K562 (cell line): ENCODE measurements around the gene TTLL4. TPM values are rescaled to one million over a fixed set of nuclear protein-coding genes. Genes with fewer than 3 reads are reported as not detected.

Experiments used
- ATF7 ChIP-seq: fragments of 450-650 bp; IDR thresholded peaks from 2 replicates; pipeline ENCODE4 v1.7.1; 2014; ENCODE audit warnings: mild to moderate bottlenecking, moderate library complexity
- C11orf30 ChIP-seq: fragments of 450-650 bp; IDR thresholded peaks from 2 replicates; pipeline ENCODE4 v1.6.1; 2016; ENCODE audit warnings: low read depth, mild to moderate bottlenecking
- CBX8 ChIP-seq: fragments of 200-600 bp; sonication (generic); IDR thresholded peaks from 2 replicates; pipeline ENCODE4 v1.6.1; 2012; ENCODE audit warnings: borderline replicate concordance, mixed run types, low read depth, mild to moderate bottlenecking, moderate library complexity, mixed read lengths, low read length, control low read depth, inconsistent platforms; ENCODE audit not compliant: poor library complexity, severe bottlenecking; ENCODE audit errors: extremely low read depth
- ETV5 ChIP-seq: sonication (generic); formaldehyde crosslinking; IDR thresholded peaks from 2 replicates; pipeline ENCODE4 v1.4.0; 2020; ENCODE audit warnings: low read depth, mild to moderate bottlenecking, missing genetic modification reagents
- KLF10 ChIP-seq: fragments of 250-450 bp; sonication (Bioruptor Pico); IDR thresholded peaks from 2 replicates; pipeline ENCODE4 v1.6.1; 2021; ENCODE audit warnings: matching md5 sums
- MBD2 ChIP-seq: sonication (generic); IDR thresholded peaks from 2 replicates; pipeline ENCODE4 v1.6.1; 2016; ENCODE audit warnings: low read depth, borderline replicate concordance
- MIER1 ChIP-seq: fragments of 450-650 bp; IDR thresholded peaks from 2 replicates; pipeline ENCODE4 v1.6.1; 2016; ENCODE audit warnings: antibody characterized with exemption, mild to moderate bottlenecking, low read depth
- NFRKB ChIP-seq: fragments of 450-650 bp; IDR thresholded peaks from 2 replicates; pipeline ENCODE4 v1.6.1; 2016; ENCODE audit warnings: low read depth
- NR2C1 ChIP-seq, 2 experiments: fragments of 450-650 bp; IDR thresholded peaks; 2 replicates each; pipeline ENCODE4 v1.6.1; 2017; ENCODE audit warnings: mild to moderate bottlenecking in 2 of 2, antibody characterized with exemption in 1 of 2, inconsistent platforms in 1 of 2, missing compliant biosample characterization in 1 of 2, missing genetic modification characterization in 1 of 2
- PHF8 ChIP-seq: fragments of 200-600 bp; sonication (generic); IDR thresholded peaks from 2 replicates; pipeline ENCODE4 v1.6.1; 2012; ENCODE audit warnings: mixed run types, mild to moderate bottlenecking, inconsistent platforms, low read length, moderate library complexity, borderline replicate concordance
- POLR2A ChIP-seq: fragments of 450-650 bp; conservative IDR thresholded peaks from 2 replicates; pipeline ENCODE4 v1.6.1; 2016
- POLR2AphosphoS5 ChIP-seq: IDR thresholded peaks from 2 replicates; pipeline ENCODE4 v1.6.1; 2011; ENCODE audit warnings: mild to moderate bottlenecking, low read depth, low read length, moderate library complexity; ENCODE audit not compliant: control insufficient read depth, insufficient read depth
- POLR2G ChIP-seq: fragments of 200-400 bp; formaldehyde crosslinking; IDR thresholded peaks from 2 replicates; pipeline ENCODE4 v1.6.1; 2017; ENCODE audit warnings: low read depth, mild to moderate bottlenecking, antibody characterized with exemption, low read length, moderate library complexity
- RBFOX2 ChIP-seq: fragments of 200-400 bp; formaldehyde crosslinking; IDR thresholded peaks from 2 replicates; pipeline ENCODE4 v1.6.1; 2017; ENCODE audit warnings: low read depth, mild to moderate bottlenecking, low read length, moderate library complexity
- SNRNP70 ChIP-seq: fragments of 200-400 bp; formaldehyde crosslinking; optimal IDR thresholded peaks from 2 replicates; pipeline ENCODE3; 2017; ENCODE audit warnings: low read depth, low read length
- TBP ChIP-seq: optimal IDR thresholded peaks from 2 replicates; pipeline ENCODE3; 2011; ENCODE audit warnings: low read depth, low read length, improper control_type of control experiment
- XRCC5 ChIP-seq: fragments of 200-400 bp; formaldehyde crosslinking; IDR thresholded peaks from 2 replicates; pipeline ENCODE4 v1.6.1; 2017; ENCODE audit warnings: low read depth, mild to moderate bottlenecking, low read length
- polyA plus RNA-seq, 8 experiments: library from polyadenylated mRNA; depleted of rRNA in 4 of 8; stranded (reverse) in 5 of 8; unstranded in 3 of 8; fragments of >200 nt; fragmentation: Nextera tagmentation in 2 of 8; fragmentation: Illumina TruSeq in 1 of 8; extraction: Ambion mirVana in 2 of 8; extraction: Trizol in 1 of 8; gene quantifications; 2 replicates each; pipeline versions ENCODE4 v1.2.1 to v1.2.3, GENCODE V29; 2011 to 2014; ENCODE audit warnings: inconsistent platforms in 1 of 8, missing spikeins in 1 of 8
- total RNA-seq, 7 experiments: library from RNA; depleted of rRNA in 6 of 7; stranded (reverse); fragments of >200 nt in 6 of 7; fragmentation: Illumina TruSeq in 2 of 7; extraction: Trizol in 2 of 7; gene quantifications; 2 replicates each; pipeline versions ENCODE4 v1.2.1 to v1.2.3, GENCODE V29; 2011 to 2021; ENCODE audit warnings: low replicate concordance in 1 of 7
- TF ChIP-seq, protein P1 (sequence below): fragments of 450-650 bp; IDR thresholded peaks from 2 replicates; pipeline ENCODE4 v1.6.1; 2016; ENCODE audit warnings: borderline replicate concordance
- TF ChIP-seq, protein P2 (sequence below), 3 experiments: fragments of 200-800 bp in 1 of 3; fragments of 250-450 bp in 1 of 3; fragments of 450-650 bp in 1 of 3; sonication (Bioruptor Pico) in 1 of 3; sonication (Bioruptor generic) in 1 of 3; formaldehyde crosslinking in 1 of 3; IDR thresholded peaks; 2 replicates each; pipeline versions ENCODE4 v1.6.1 to v1.8.0; 2016 to 2022; ENCODE audit warnings: mild to moderate bottlenecking in 2 of 3, missing genetic modification characterization in 2 of 3, missing compliant biosample characterization in 1 of 3, moderate library complexity in 1 of 3
- TF ChIP-seq, protein P3 (sequence below): conservative IDR thresholded peaks from 2 replicates; pipeline ENCODE4 v1.6.1; 2011; ENCODE audit warnings: low read depth, mild to moderate bottlenecking, low read length; ENCODE audit not compliant: control insufficient read depth

The TTLL4 gene
- total and polyA plus RNA-seq, 9 of the 15 experiments (the other 6 are each of a cell fraction or from before 2014, with no cell fraction given), result 12.6 to 67.5 (median 24.5) TPM

DNA sequence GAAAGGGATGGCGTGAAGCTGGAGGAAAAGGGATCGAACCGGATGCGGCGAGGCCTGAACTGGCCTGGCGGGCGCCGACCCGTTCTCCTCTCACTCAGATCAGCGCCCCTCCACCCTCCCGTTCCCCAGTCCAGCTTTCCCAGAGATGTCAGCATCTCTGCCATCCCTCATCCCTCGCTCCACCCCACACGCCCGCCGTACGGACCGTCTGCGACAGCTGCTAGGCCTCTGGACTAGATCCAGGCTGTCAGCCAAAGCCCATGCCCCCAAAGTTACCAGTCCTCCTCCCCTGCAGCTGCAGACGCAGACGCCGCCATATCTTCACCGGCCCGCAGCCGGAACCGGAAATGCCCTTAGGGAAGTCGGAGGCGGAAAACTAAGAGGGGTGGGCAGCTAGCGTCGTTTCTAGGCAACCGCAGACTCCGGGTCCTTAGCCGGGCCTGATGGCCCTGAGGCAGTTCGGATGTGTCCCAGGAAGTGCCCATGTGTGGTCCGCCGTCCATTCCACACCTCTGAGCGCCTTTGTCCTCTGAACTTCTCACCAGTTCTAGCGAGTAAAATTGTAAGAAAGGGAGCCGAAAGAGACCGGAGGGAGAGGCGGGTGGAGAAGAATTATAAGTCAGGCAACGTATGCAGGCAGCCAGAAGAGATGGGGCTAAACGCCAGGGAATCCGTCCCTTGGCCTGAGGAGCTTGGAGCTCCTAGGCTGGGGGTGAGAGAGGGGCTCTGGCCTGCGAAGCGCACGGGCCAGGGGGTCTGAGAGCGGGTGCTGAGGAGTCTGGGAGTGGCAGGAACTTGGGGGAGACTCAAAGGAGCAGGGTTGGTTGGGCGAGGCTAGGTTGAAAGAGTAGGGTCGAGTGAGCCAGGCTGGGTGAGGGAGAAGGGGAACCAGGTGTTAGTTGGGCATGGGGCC is 38.7 kb upstream of the TTLL4 start, which contains the start of the genes RNF25 and STK36 (continued):
- TF ChIP-seq, protein P1, sequence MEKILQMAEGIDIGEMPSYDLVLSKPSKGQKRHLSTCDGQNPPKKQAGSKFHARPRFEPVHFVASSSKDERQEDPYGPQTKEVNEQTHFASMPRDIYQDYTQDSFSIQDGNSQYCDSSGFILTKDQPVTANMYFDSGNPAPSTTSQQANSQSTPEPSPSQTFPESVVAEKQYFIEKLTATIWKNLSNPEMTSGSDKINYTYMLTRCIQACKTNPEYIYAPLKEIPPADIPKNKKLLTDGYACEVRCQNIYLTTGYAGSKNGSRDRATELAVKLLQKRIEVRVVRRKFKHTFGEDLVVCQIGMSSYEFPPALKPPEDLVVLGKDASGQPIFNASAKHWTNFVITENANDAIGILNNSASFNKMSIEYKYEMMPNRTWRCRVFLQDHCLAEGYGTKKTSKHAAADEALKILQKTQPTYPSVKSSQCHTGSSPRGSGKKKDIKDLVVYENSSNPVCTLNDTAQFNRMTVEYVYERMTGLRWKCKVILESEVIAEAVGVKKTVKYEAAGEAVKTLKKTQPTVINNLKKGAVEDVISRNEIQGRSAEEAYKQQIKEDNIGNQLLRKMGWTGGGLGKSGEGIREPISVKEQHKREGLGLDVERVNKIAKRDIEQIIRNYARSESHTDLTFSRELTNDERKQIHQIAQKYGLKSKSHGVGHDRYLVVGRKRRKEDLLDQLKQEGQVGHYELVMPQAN, result peak; percentile 73
- TF ChIP-seq NFRKB (peak; percentile 68; the same call in 1 of the 2 replicates), XRCC5 (no peak), KLF10 (no peak), CBX8 (no peak), RBFOX2 (peak; percentile 84), ATF7 (peak; percentile 45), POLR2G (peak; percentile 86), POLR2AphosphoS5 (peak; percentile 60; the same call in 1 of the 2 replicates), ETV5 (no peak; the same call in 1 of the 2 replicates), POLR2A (peak; percentile 88), MBD2 (no peak; the same call in 1 of the 2 replicates), MIER1 (no peak), NR2C1 (IDR thresholded peaks at IDR 0.05) (peak; percentile 21; the same call in 1 of the 2 replicates), NR2C1 (tag; IDR thresholded peaks at IDR 0.05) (0 out of 2 replicates have a peak, but pooled peaks have one; percentile 31), PHF8 (peak; percentile 90; the same call in 1 of the 2 replicates), TBP (peak; percentile 49), C11orf30 (peak; percentile 96), SNRNP70 (no peak)
- TF ChIP-seq, protein P2, sequence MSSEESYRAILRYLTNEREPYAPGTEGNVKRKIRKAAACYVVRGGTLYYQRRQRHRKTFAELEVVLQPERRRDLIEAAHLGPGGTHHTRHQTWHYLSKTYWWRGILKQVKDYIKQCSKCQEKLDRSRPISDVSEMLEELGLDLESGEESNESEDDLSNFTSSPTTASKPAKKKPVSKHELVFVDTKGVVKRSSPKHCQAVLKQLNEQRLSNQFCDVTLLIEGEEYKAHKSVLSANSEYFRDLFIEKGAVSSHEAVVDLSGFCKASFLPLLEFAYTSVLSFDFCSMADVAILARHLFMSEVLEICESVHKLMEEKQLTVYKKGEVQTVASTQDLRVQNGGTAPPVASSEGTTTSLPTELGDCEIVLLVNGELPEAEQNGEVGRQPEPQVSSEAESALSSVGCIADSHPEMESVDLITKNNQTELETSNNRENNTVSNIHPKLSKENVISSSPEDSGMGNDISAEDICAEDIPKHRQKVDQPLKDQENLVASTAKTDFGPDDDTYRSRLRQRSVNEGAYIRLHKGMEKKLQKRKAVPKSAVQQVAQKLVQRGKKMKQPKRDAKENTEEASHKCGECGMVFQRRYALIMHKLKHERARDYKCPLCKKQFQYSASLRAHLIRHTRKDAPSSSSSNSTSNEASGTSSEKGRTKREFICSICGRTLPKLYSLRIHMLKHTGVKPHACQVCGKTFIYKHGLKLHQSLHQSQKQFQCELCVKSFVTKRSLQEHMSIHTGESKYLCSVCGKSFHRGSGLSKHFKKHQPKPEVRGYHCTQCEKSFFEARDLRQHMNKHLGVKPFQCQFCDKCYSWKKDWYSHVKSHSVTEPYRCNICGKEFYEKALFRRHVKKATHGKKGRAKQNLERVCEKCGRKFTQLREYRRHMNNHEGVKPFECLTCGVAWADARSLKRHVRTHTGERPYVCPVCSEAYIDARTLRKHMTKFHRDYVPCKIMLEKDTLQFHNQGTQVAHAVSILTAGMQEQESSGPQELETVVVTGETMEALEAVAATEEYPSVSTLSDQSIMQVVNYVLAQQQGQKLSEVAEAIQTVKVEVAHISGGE (CRISPR knock-in tag; IDR thresholded peaks at IDR 0.05), result peak; percentile 77 to 96 (median 83); a peak in 5 of 6 replicates
- TF ChIP-seq, protein P3, sequence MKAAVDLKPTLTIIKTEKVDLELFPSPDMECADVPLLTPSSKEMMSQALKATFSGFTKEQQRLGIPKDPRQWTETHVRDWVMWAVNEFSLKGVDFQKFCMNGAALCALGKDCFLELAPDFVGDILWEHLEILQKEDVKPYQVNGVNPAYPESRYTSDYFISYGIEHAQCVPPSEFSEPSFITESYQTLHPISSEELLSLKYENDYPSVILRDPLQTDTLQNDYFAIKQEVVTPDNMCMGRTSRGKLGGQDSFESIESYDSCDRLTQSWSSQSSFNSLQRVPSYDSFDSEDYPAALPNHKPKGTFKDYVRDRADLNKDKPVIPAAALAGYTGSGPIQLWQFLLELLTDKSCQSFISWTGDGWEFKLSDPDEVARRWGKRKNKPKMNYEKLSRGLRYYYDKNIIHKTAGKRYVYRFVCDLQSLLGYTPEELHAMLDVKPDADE, result peak; percentile 54; the same call in 1 of the 2 replicates
